ENCODE data around the gene UBR4.

- TF ChIP-seq CTCF (IDR thresholded peaks at IDR 0.05) (no peak), POLR2A (IDR thresholded peaks at IDR 0.05) (no peak)
These were observed 55.2 kb downstream of the UBR4 start for GRCh38 chr1:19154876-19155275.
